T-helper 2 cell treated with Interferon-gamma antibody and Interleukin-4, amounts not matched to agents 5 μg/mL and 100 μg/mL, for 36 hours (primary cell): ENCODE measurements around the gene SRBD1.
A peak's percentile ranks its signal among the peaks of the same experiment; 100 is the strongest.

ENCODE experiments used
- DNase-seq: peaks from one replicate; pipeline ENCODE4 v3.0.0; 2021; ENCODE audit warnings: low spot score
- H3K27ac Mint-ChIP-seq: one replicate; pipeline ENCODE4 v1.8.0; 2021; ENCODE audit warnings: mild to moderate bottlenecking, mixed read lengths
- H3K27me3 Mint-ChIP-seq: one replicate; pipeline ENCODE4 v1.8.0; 2021; ENCODE audit warnings: low read depth, mixed read lengths
- H3K36me3 Mint-ChIP-seq: one replicate; pipeline ENCODE4 v1.8.0; 2021; ENCODE audit warnings: low read depth, mixed read lengths
- H3K4me1 Mint-ChIP-seq: one replicate; pipeline ENCODE4 v1.8.0; 2021; ENCODE audit warnings: low read depth, mixed read lengths
- H3K4me3 Mint-ChIP-seq: one replicate; pipeline ENCODE4 v1.8.0; 2022; ENCODE audit warnings: mild to moderate bottlenecking, moderate library complexity, mixed read lengths
- H3K9me3 Mint-ChIP-seq: one replicate; pipeline ENCODE4 v1.8.0; 2021; ENCODE audit warnings: mixed read lengths

SRBD1 gene

GRCh38 chr2:45379399-45380087, 231.5 kb downstream of the SRBD1 start:
- peaks cover 5% of the 10 kb centered on the region for H3K27me3 Mint-ChIP-seq
- H3K27ac Mint-ChIP-seq: no peak overlapping the region
- no peaks in the 10 kb centered on the region for H3K4me1 Mint-ChIP-seq
- H3K4me3 Mint-ChIP-seq: no peak overlapping the region
- no peaks in the 10 kb centered on the region for H3K9me3 Mint-ChIP-seq
- DNase-seq: no peak
- H3K36me3 Mint-ChIP-seq: no peaks in the 10 kb centered on the region

GRCh38 chr2:45373534-45373933, 237.5 kb downstream of the SRBD1 start:
- Mint-ChIP-seq H3K36me3 (no peaks in the 10 kb centered on the region), H3K27ac (no peak overlapping the region), H3K4me1 (no peaks in the 10 kb centered on the region), H3K9me3 (no peaks in the 10 kb centered on the region), H3K4me3 (no peak overlapping the region), H3K27me3 (peaks cover 16% of the 10 kb centered on the region)
- DNase-seq: no peak

DNA sequence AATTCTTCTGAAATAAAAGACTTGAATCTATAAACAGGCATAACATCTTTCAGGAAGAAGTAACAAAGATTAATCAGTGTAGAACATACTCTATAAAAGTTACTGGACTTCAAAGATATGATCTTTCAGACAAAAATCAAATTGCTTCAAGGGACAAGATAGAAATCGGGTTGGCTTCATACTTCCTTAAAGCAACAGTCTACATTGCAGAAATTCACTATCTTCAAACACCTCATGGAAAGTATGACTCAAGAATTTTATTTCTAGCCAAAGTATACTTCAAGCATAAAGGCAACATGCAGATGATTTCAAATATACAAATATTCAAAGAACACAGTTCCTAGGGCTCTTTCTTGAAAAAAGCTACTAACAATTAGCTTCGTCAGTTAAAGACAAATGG, 240.7 kb downstream of the SRBD1 start:
- Mint-ChIP-seq H3K27me3 (peaks cover 26% of the 10 kb centered on the region), H3K36me3 (no peaks in the 10 kb centered on the region), H3K4me3 (no peak overlapping the region), H3K27ac (no peak overlapping the region), H3K4me1 (no peaks in the 10 kb centered on the region), H3K9me3 (no peaks in the 10 kb centered on the region)
- DNase-seq: no peak

DNA sequence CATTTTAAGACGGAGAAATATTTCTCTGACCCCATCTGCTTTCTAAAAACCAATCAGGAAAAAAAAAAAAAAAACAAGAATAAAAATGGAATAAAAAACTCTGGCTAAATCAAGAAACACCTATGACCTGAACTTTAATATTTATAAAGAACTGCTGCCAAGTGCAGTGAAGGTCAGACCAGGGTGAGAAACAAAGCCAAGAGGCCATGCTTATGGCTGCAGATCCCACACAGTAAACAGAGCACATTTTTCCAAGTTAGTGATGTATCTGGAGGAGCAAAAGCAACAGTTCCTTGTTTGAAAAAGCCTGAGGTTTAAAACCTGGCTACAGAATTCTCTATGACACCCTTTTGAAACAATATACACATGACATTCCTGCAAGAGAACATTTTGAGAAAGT, 242.3 kb downstream of the SRBD1 start:
- Mint-ChIP-seq H3K36me3 (no peaks in the 10 kb centered on the region), H3K27me3 (peaks cover 34% of the 10 kb centered on the region), H3K4me3 (no peak overlapping the region), H3K9me3 (no peaks in the 10 kb centered on the region), H3K4me1 (no peaks in the 10 kb centered on the region), H3K27ac (no peak overlapping the region)
- DNase-seq: no peak

DNA sequence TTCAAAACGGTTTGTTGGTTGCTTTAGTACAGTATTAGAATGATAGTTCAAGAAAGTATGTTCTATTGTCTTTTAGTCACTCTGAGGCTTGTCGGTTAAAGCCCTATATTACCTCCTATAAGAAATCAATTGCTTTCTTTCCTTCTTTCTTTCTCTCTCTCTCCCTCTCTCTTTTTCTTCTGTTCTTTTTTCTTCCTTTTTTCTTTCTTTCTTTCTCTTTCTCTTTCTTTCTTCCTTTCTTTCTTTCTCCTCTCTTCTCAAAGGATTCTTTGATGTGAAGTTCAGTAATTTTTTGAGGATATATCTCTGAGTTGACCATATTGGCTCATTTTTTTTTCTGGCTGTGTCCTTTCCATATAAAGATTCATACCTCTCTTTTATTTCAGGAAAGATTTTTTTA, 249.4 kb downstream of the SRBD1 start:
- Mint-ChIP-seq H3K36me3 (no peaks in the 10 kb centered on the region), H3K4me1 (no peaks in the 10 kb centered on the region), H3K27ac (no peak overlapping the region), H3K4me3 (no peak overlapping the region), H3K27me3 (peaks cover 24% of the 10 kb centered on the region), H3K9me3 (no peaks in the 10 kb centered on the region)
- DNase-seq: no peak

DNA sequence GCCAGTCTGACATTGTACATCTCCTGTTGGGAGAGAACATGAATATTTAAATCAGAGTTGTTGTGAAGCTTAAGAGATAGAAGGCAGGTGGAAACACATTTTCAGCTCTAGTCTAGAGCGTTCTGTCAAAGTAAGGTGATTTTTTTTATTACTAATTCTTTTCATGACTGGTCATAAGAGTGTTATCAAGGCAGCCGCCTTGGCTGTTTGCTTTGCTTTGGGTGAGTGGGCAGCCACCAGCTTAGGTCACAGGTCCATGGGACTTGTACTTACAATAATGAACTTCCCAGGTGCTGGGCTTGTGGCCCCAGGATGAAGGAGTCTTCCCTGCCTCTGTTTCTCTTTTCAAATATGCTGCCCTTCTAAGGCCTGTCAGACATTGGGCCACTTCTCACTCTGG, 256.3 kb downstream of the SRBD1 start:
- H3K27me3 Mint-ChIP-seq: peaks cover 3% of the 10 kb centered on the region
- H3K4me1 Mint-ChIP-seq: no peaks in the 10 kb centered on the region
- no peaks in the 10 kb centered on the region for H3K9me3 Mint-ChIP-seq
- H3K27ac Mint-ChIP-seq: no peak overlapping the region
- H3K4me3 Mint-ChIP-seq: no peak overlapping the region
- DNase-seq: no peak
- no peaks in the 10 kb centered on the region for H3K36me3 Mint-ChIP-seq

GRCh38 chr2:45353879-45354278, 257.2 kb downstream of the SRBD1 start:
- no peaks in the 10 kb centered on the region for H3K4me1 Mint-ChIP-seq
- H3K4me3 Mint-ChIP-seq: no peak overlapping the region
- H3K27me3 Mint-ChIP-seq: peaks cover 3% of the 10 kb centered on the region
- no peak for DNase-seq
- H3K36me3 Mint-ChIP-seq: no peaks in the 10 kb centered on the region
- H3K27ac Mint-ChIP-seq: no peak overlapping the region
- H3K9me3 Mint-ChIP-seq: no peaks in the 10 kb centered on the region

DNA sequence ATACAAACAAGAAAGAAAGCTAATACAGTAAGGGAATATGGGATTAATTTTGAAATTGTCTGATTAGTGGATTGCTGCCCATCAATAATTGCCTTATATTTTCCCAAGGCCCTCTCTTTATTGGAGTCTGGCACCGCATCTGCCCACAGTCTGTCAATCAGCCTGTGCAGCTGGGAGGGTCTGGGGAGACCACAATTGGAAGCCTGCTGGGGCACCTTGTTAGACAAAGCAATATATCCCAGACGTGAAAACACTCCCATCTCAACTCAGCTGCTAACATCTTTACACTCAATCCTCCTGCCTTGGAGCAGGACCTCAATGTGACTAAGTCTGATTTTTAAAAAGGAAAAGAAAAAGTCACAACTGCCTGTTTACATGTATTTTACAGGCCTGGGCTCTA, 258.6 kb downstream of the SRBD1 start:
- H3K4me3 Mint-ChIP-seq: no peak overlapping the region

GRCh38 chr2:45345331-45346234, 265.5 kb downstream of the SRBD1 start:
- H3K27me3 Mint-ChIP-seq: peaks cover 3% of the 10 kb centered on the region
- DNase-seq: peak; percentile 1
- no peaks in the 10 kb centered on the region for H3K36me3 Mint-ChIP-seq
- no peak overlapping the region for H3K27ac Mint-ChIP-seq
- no peaks in the 10 kb centered on the region for H3K4me1 Mint-ChIP-seq
- H3K4me3 Mint-ChIP-seq: no peak overlapping the region
- no peaks in the 10 kb centered on the region for H3K9me3 Mint-ChIP-seq

More for the DNA sequence above, 258.6 kb downstream of the SRBD1 start:
- H3K27me3 Mint-ChIP-seq: peaks cover 3% of the 10 kb centered on the region
- H3K27ac Mint-ChIP-seq: no peak overlapping the region
- no peaks in the 10 kb centered on the region for H3K4me1 Mint-ChIP-seq
- DNase-seq: no peak
- no peaks in the 10 kb centered on the region for H3K36me3 Mint-ChIP-seq
- H3K9me3 Mint-ChIP-seq: no peaks in the 10 kb centered on the region

GRCh38 chr2:45344502-45344901, 266.6 kb downstream of the SRBD1 start:
- no peaks in the 10 kb centered on the region for H3K4me1 Mint-ChIP-seq
- no peak overlapping the region for H3K4me3 Mint-ChIP-seq
- DNase-seq: no peak
- no peaks in the 10 kb centered on the region for H3K9me3 Mint-ChIP-seq
- peaks cover 3% of the 10 kb centered on the region for H3K27me3 Mint-ChIP-seq
- no peaks in the 10 kb centered on the region for H3K36me3 Mint-ChIP-seq
- no peak overlapping the region for H3K27ac Mint-ChIP-seq

GRCh38 chr2:45344071-45344470, 267.0 kb downstream of the SRBD1 start:
- Mint-ChIP-seq H3K9me3 (no peaks in the 10 kb centered on the region), H3K4me1 (no peaks in the 10 kb centered on the region), H3K36me3 (no peaks in the 10 kb centered on the region), H3K4me3 (no peak overlapping the region), H3K27ac (no peak overlapping the region), H3K27me3 (peaks cover 3% of the 10 kb centered on the region)
- no peak for DNase-seq

- no peak for DNase-seq
- H3K27me3 Mint-ChIP-seq: peaks cover 3% of the 10 kb centered on the region
- no peak overlapping the region for H3K4me3 Mint-ChIP-seq
- H3K36me3 Mint-ChIP-seq: no peaks in the 10 kb centered on the region
- H3K9me3 Mint-ChIP-seq: no peaks in the 10 kb centered on the region
- no peaks in the 10 kb centered on the region for H3K4me1 Mint-ChIP-seq
- no peak overlapping the region for H3K27ac Mint-ChIP-seq
These were observed 267.6 kb downstream of the SRBD1 start for GRCh38 chr2:45343251-45344017.

- H3K9me3 Mint-ChIP-seq: no peaks in the 10 kb centered on the region
- H3K27ac Mint-ChIP-seq: no peak overlapping the region
- no peaks in the 10 kb centered on the region for H3K4me1 Mint-ChIP-seq
- no peaks in the 10 kb centered on the region for H3K36me3 Mint-ChIP-seq
- no peak for DNase-seq
- no peaks in the 10 kb centered on the region for H3K27me3 Mint-ChIP-seq
- H3K4me3 Mint-ChIP-seq: no peak overlapping the region
These were observed 270.7 kb downstream of the SRBD1 start for GRCh38 chr2:45340318-45340717.

GRCh38 chr2:45339253-45339652, 271.8 kb downstream of the SRBD1 start:
- no peaks in the 10 kb centered on the region for H3K4me1 Mint-ChIP-seq
- H3K27ac Mint-ChIP-seq: no peak overlapping the region
- H3K9me3 Mint-ChIP-seq: no peaks in the 10 kb centered on the region
- H3K36me3 Mint-ChIP-seq: no peaks in the 10 kb centered on the region
- H3K27me3 Mint-ChIP-seq: no peaks in the 10 kb centered on the region
- no peak for DNase-seq
- no peak overlapping the region for H3K4me3 Mint-ChIP-seq
